NCI-H345 (cell line): ENCODE measurements around the gene CYP3A4.

Experiments used
- DNase-seq: peaks from one replicate; lab custom pipeline; 2025; lab: John Stamatoyannopoulos, UW

Gene CYP3A4

DNA sequence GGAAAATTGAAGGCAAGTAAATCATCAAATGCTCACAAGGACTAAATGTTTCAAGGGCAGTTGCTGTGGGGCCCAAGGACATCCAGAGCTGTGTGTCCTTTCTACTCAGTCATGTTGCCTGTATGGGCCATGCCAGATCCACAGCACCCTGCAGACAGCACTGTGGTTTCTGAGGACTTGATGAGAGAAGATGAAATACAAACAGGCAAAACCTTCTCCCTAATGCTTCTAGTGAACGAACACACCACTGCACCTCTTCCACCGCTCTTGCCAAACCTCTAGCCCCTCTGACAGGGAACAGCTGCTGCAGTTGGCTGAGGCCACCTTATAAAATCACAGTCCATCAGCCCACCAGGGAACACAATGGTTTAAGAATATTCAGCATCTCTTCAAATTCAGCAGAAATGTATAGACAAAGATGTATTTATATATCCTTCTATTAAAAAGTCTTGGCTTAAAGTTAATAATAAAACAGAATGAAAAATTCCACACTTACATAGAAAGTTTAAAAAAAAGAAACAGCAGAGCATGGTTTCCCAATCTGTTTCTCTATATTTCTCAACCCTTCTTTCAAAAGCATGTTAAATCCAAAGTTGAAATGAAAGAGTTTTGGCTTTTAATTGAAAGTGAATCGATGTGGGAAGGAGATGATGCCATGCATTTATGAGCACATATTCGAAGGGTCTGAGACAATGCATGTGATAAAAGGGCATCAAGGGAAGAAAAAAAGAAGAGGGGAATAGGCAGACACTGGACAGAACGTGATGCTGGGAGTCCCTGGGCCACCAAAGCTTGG lies 63.0 kb downstream of the CYP3A4 start:
- no peak for DNase-seq

DNA sequence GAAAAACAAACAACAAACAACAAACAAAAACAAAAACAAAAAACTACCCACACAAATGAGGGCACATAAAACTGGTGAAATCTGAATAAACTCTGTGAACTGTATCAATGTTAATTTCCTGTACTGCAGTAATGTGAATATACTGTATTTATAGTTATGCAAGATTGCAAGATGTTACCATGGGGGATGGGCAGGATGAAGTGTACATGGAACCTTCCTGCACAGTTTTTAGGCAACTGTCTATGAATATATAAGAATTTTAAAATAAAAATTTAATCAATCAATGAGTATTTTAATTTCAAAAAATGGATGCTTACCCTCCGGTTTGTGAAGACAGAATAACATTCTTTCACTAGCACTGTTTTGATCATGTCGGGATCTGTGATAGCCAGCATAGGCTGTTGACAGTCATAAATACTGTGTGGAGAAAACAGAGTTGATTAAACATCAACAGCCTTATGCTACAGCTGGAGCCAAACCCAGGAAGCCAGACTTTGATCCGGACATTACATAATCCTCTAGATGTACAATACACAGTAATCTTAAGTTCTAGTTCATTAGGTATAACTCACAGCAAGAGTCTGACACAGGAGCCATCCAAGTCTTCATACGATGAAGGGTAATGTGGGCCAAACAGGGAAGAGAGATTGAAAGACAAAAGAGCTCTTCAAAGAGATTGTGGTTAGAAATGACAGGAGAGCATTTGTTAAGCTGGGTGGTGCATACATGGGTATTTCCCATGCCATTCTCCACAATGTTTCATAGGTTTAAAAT lies 63.8 kb downstream of the CYP3A4 start:
- DNase-seq, result no peak

DNA sequence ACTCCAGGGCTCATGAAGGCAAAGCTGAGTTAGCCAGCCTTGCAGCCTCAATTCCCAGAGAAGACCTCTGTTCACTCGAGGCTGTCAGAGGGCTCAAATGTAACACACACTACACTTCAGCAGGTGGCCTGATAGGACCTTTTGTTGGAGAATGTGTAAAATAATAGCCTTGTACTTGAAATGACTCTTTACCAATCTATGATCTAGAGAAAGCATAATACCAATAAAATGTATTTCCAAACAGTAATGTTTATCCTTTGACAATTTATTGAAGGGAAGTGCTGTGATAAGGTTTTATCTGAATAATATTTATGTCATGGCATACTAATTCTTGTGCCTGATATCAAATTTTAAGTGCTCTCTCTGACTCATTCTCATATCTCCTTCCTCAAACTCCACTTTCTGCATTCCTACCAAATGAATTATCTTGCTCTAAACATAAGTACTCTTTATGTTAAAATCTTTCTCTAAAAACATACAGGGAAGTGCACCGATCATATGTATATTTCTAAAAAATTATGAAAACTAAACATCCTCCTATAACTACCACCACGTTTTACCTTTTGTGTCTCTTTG lies 69.9 kb downstream of the CYP3A4 start:
- DNase-seq, result no peak

DNA sequence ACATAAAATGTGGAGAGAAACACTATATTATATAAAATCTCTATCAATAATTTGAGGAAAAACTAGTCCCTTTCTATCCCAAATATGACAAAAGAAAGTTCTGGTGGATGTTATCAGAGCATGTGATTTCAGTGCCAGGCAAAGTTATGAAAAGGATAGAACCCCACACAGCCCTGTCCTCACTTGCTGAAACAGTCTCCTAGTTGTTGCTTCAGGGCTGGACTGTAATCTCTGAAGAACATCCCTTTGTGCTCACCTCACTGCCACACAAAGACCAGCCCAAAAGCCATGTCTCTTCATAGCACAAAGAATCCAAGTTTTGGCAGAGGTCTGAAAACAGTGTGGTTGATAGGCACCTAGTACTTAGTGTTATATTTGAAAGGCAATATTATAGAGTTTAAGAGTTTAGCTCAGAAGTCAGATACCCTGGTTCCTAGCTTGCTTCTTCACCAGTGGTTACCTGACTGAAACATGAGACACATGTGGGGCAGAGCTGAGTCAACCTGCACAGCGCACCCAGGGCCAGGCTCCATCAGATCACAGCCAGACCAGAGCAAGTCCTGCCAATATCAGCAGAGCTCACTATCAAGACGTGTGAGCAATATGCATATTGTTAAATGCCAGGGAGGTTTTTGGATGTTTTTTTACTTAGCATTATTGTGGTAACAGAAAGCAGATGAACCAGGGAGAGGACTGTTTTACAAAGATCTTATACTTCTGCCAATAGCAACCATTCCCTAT lies 74.0 kb downstream of the CYP3A4 start:
- DNase-seq, result no peak

DNA sequence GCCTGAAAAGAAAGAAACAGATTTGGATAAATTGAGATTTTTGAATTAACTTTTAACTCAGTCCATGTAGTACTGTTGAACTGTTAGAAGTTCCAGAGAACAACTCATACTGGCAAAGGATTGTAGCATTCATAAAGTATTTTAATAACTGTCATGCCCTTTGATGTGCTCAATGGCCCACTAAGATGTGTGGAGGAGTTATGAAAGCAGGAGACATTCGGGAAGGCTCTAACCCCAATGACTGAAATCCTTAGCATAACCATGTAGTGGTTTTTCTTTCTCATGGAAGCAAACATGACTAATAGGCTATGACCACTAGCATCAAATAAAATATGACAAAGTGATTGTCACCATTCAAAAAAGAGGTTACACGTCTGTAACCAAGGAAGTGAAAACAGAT lies 74.7 kb downstream of the CYP3A4 start:
- DNase-seq, result no peak

DNA sequence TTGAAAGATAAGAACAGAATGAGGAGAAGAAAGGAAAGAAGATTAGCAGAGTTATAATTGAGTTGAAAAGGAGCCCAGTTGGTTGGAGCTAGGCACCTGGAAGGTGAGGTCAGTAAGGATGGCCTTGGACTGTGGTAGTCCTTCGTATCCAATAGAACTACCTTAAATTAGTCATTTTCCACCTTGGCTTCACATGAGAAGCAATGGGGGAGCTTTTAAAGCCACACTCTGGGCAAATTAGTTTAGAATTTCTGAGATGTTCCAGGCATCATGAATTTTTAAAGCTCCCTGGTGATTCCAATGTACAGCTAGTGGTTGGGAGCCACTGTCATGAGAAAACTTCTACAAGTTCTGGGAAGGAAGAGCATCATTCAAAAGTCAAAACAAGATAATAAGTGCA lies 76.9 kb downstream of the CYP3A4 start:
- DNase-seq, result no peak
